GM23338 (cell line): ENCODE data around the gene SNAP91. TPM values are rescaled to one million over a fixed set of nuclear protein-coding genes. Genes with fewer than 3 reads are reported as not detected.

Source experiments
- ATAC-seq: fragments of 200-7000 bp; cut with Tn5 transposase; 3 replicates; pipeline ENCODE4 v1.9.1; 2020
- DNase-seq: peaks from one replicate; pipeline ENCODE4 v3.0.0-alpha.2; 2015; ENCODE audit warnings: low spot score
- H2AFZ ChIP-seq: fragments of 200-600 bp; sonication (generic); 2 replicates; pipeline ENCODE4 v1.8.0; 2016; ENCODE audit warnings: antibody characterized with exemption, mild to moderate bottlenecking, moderate library complexity
- H3F3A ChIP-seq: fragments of 200-600 bp; sonication (generic); replicated peaks from 2 replicates; pipeline ENCODE4 v1.8.0; 2017; ENCODE audit warnings: antibody characterized with exemption, mixed run types, low read depth
- H3K27ac ChIP-seq: fragments of 200-600 bp; sonication (generic); 2 replicates; pipeline ENCODE4 v1.6.1; 2016; ENCODE audit warnings: low read depth
- H3K27me3 ChIP-seq: fragments of 200-600 bp; sonication (generic); 2 replicates; pipeline ENCODE4 v1.8.0; 2016; ENCODE audit warnings: mild to moderate bottlenecking, mixed run types, moderate library complexity; ENCODE audit not compliant: insufficient read depth
- H3K36me3 ChIP-seq: fragments of 200-600 bp; sonication (generic); 2 replicates; pipeline ENCODE4 v1.8.0; 2016; ENCODE audit warnings: mild to moderate bottlenecking; ENCODE audit not compliant: insufficient read depth
- H3K4me1 ChIP-seq: fragments of 200-600 bp; sonication (generic); 2 replicates; pipeline ENCODE4 v1.8.0; 2016; ENCODE audit warnings: mild to moderate bottlenecking, moderate library complexity; ENCODE audit not compliant: insufficient read depth
- H3K4me2 ChIP-seq: fragments of 200-600 bp; sonication (generic); 2 replicates; pipeline ENCODE4 v1.7.1; 2017; ENCODE audit warnings: mixed run types
- H3K4me3 ChIP-seq: fragments of 200-600 bp; sonication (generic); 2 replicates; pipeline ENCODE4 v1.6.1; 2016; ENCODE audit warnings: mixed run types
- H3K79me2 ChIP-seq: fragments of 200-600 bp; sonication (generic); replicated peaks from 2 replicates; pipeline ENCODE4 v1.8.0; 2017; ENCODE audit warnings: mild to moderate bottlenecking; ENCODE audit not compliant: insufficient read depth
- H3K9me2 ChIP-seq: fragments of 200-600 bp; sonication (generic); 2 replicates; pipeline ENCODE4 v1.8.0; 2017; ENCODE audit not compliant: insufficient read depth
- H4K20me1 ChIP-seq: fragments of 200-600 bp; sonication (generic); replicated peaks from 2 replicates; pipeline ENCODE4 v1.8.0; 2017; ENCODE audit warnings: mild to moderate bottlenecking; ENCODE audit not compliant: insufficient read depth
- H3K27ac Mint-ChIP-seq: 2 replicates; pipeline ENCODE4 v1.8.0; 2020; ENCODE audit warnings: inconsistent platforms, mild to moderate bottlenecking, moderate library complexity, mixed read lengths
- H3K27me3 Mint-ChIP-seq: 3 replicates; pipeline ENCODE4 v1.8.0; 2022; ENCODE audit warnings: low read depth, mild to moderate bottlenecking, moderate library complexity, mixed read lengths, inconsistent platforms; ENCODE audit not compliant: insufficient read depth, poor library complexity
- H3K36me3 Mint-ChIP-seq: 3 replicates; pipeline ENCODE4 v1.8.0; 2021; ENCODE audit warnings: low read depth, mild to moderate bottlenecking, inconsistent platforms, moderate library complexity, mixed read lengths
- H3K4me1 Mint-ChIP-seq: 3 replicates; pipeline ENCODE4 v1.8.0; 2020; ENCODE audit warnings: mild to moderate bottlenecking, inconsistent platforms, mixed read lengths
- H3K4me3 Mint-ChIP-seq: 3 replicates; pipeline ENCODE4 v1.8.0; 2021; ENCODE audit warnings: moderate library complexity, mild to moderate bottlenecking, inconsistent platforms, mixed read lengths
- H3K9me3 Mint-ChIP-seq: 3 replicates; pipeline ENCODE4 v1.8.0; 2020; ENCODE audit warnings: moderate library complexity, mild to moderate bottlenecking, inconsistent platforms, mixed read lengths
- CREB1 ChIP-seq: fragments of 250-450 bp; sonication (Bioruptor Pico); IDR thresholded peaks from 2 replicates; pipeline ENCODE4 v1.5.0; 2020; ENCODE audit warnings: low read depth, mild to moderate bottlenecking, moderate library complexity
- CTCF ChIP-seq, 2 experiments: fragments of 200-600 bp in 1 of 2; sonication (generic) in 1 of 2; conservative IDR thresholded peaks; 2 replicates each; pipeline versions ENCODE4 v1.5.1 to v1.6.1; 2016 to 2017; ENCODE audit warnings: antibody characterized with exemption in 2 of 2, low read depth in 2 of 2, mild to moderate bottlenecking in 2 of 2, moderate library complexity in 1 of 2
- ETS1 ChIP-seq: IDR thresholded peaks from 2 replicates; pipeline ENCODE4 v1.6.1; 2016; ENCODE audit warnings: antibody characterized with exemption
- POLR2AphosphoS5 ChIP-seq: IDR thresholded peaks from 2 replicates; pipeline ENCODE4 v1.6.1; 2016; ENCODE audit warnings: antibody characterized with exemption, low read depth
- ZNF331 ChIP-seq: fragments of 250-450 bp; sonication (Bioruptor Pico); IDR thresholded peaks from 2 replicates; pipeline ENCODE4 v1.5.0; 2020; ENCODE audit warnings: low read depth, mild to moderate bottlenecking, moderate library complexity
- ZNF462 ChIP-seq: fragments of 250-450 bp; sonication (Bioruptor Pico); IDR thresholded peaks from 2 replicates; pipeline ENCODE4 v1.5.0; 2020; ENCODE audit warnings: mild to moderate bottlenecking, moderate library complexity
- polyA plus RNA-seq: library from polyadenylated mRNA; unstranded; fragments of >200 nt; fragmentation: Nextera tagmentation; extraction: Ambion mirVana; gene quantifications from 2 replicates; pipeline ENCODE4 v1.2.1, GENCODE V29; 2016
- total RNA-seq: library from RNA; depleted of rRNA; stranded (reverse); fragments of >200 nt; shearing (Covaris generic); gene quantifications from 2 replicates; pipeline ENCODE4 v1.2.3, GENCODE V29; 2014

The SNAP91 gene
- total and polyA plus RNA-seq, 2 experiments from 2014 or later, result 0.83 to 1.2 TPM

- Mint-ChIP-seq H3K4me1 (peaks cover 8% of the 10 kb centered on the region; the same call in 2 of the 3 replicates), H3K4me3 (no peak overlapping the region), H3K36me3 (peaks cover 2% of the 10 kb centered on the region; the same call in 1 of the 3 replicates), H3K27me3 (no peaks in the 10 kb centered on the region), H3K9me3 (peaks cover 3% of the 10 kb centered on the region; the same call in 2 of the 3 replicates), H3K27ac (no peak overlapping the region)
- H3K27me3 ChIP-seq, result no peaks in the 10 kb centered on the region
- no peaks in the 10 kb centered on the region for H3F3A ChIP-seq
- no peaks in the 10 kb centered on the region for H4K20me1 ChIP-seq
- no peak overlapping the region for H3K4me2 ChIP-seq
- ATAC-seq, result 0 out of 3 replicates have a peak, but pooled peaks have one; percentile 26
- no peak overlapping the region for H3K27ac ChIP-seq
- no peak for DNase-seq
- no peaks in the 10 kb centered on the region for H3K9me2 ChIP-seq
- no peaks in the 10 kb centered on the region for H3K79me2 ChIP-seq
- H2AFZ ChIP-seq, result peak overlapping the region; percentile 4; the same call in 1 of the 2 replicates
- no peaks in the 10 kb centered on the region for H3K36me3 ChIP-seq
- TF ChIP-seq POLR2AphosphoS5 (no peak), ETS1 (no peak)
- H3K4me1 ChIP-seq, result peaks cover 7% of the 10 kb centered on the region; the same call in 1 of the 2 replicates
- no peak overlapping the region for H3K4me3 ChIP-seq
Observed at GRCh38 chr6:83593395-83593785, 115.5 kb downstream of the SNAP91 start.

- H3K9me3 Mint-ChIP-seq, result peaks cover 3% of the 10 kb centered on the region; the same call in 2 of the 3 replicates
Observed at GRCh38 chr6:83592770-83593394, 116.0 kb downstream of the SNAP91 start.

More at GRCh38 chr6:83592770-83593394, 116.0 kb downstream of the SNAP91 start:
- H3K79me2 ChIP-seq, result no peaks in the 10 kb centered on the region
- H3K4me1 ChIP-seq, result peaks cover 5% of the 10 kb centered on the region; the same call in 1 of the 2 replicates
- Mint-ChIP-seq H3K27me3 (no peaks in the 10 kb centered on the region), H3K27ac (no peak overlapping the region), H3K4me3 (no peak overlapping the region), H3K36me3 (peaks cover 2% of the 10 kb centered on the region; the same call in 1 of the 3 replicates), H3K4me1 (peaks cover 8% of the 10 kb centered on the region; the same call in 2 of the 3 replicates)
- H3K4me2 ChIP-seq, result no peak overlapping the region
- peak; percentile 77 for DNase-seq
- H3K27ac ChIP-seq, result no peak overlapping the region
- TF ChIP-seq CTCF (conservative IDR thresholded peaks at IDR 0.05; ENCODE audit: low read depth in 2 of 2), result peak; percentile 71 to 73
- TF ChIP-seq ZNF331 (CRISPR knock-in tag), result no peak
- TF ChIP-seq CREB1 (CRISPR knock-in tag), result no peak
- TF ChIP-seq ZNF462 (CRISPR knock-in tag), result 0 out of 2 replicates have a peak, but pooled peaks have one; percentile 28
- H2AFZ ChIP-seq, result peak overlapping the region; percentile 4; the same call in 1 of the 2 replicates
- H3K36me3 ChIP-seq, result no peaks in the 10 kb centered on the region
- H3K27me3 ChIP-seq, result no peaks in the 10 kb centered on the region
- no peak overlapping the region for H3K4me3 ChIP-seq
- no peaks in the 10 kb centered on the region for H4K20me1 ChIP-seq
- ATAC-seq, result peak; percentile 94
- H3K9me2 ChIP-seq, result no peaks in the 10 kb centered on the region
- no peaks in the 10 kb centered on the region for H3F3A ChIP-seq
